Osteoblast (primary cell): Measurements from ENCODE around the gene LHFPL6. TPM values are rescaled to one million over a fixed set of nuclear protein-coding genes. Genes with fewer than 3 reads are reported as not detected.

Experiments
- DNase-seq: peaks from one replicate; pipeline ENCODE4 v3.0.0; 2011; ENCODE audit warnings: low spot score, mixed read lengths; ENCODE audit not compliant: insufficient read length; ENCODE audit errors: missing footprints
- H2AFZ ChIP-seq: 2 replicates; pipeline ENCODE4 v1.6.0; 2011; ENCODE audit warnings: mild to moderate bottlenecking, low read length
- H3K27ac ChIP-seq: 2 replicates; pipeline ENCODE4 v1.5.1; 2011; ENCODE audit warnings: mild to moderate bottlenecking, low read depth, low read length, moderate library complexity
- H3K27me3 ChIP-seq: 2 replicates; pipeline ENCODE4 v1.6.0; 2012; ENCODE audit warnings: mild to moderate bottlenecking, control low read depth, inconsistent platforms, low read length, moderate library complexity; ENCODE audit not compliant: insufficient read depth
- H3K36me3 ChIP-seq: 2 replicates; pipeline ENCODE4 v1.5.1; 2011; ENCODE audit warnings: mild to moderate bottlenecking, low read length, control low read depth, moderate library complexity; ENCODE audit not compliant: insufficient read depth
- H3K4me1 ChIP-seq: 2 replicates; pipeline ENCODE4 v1.5.1; 2011; ENCODE audit warnings: mild to moderate bottlenecking, low read length, control low read depth, moderate library complexity; ENCODE audit not compliant: insufficient read depth
- H3K4me2 ChIP-seq: 2 replicates; pipeline ENCODE4 v1.6.0; 2011; ENCODE audit warnings: mild to moderate bottlenecking, low read length; ENCODE audit not compliant: insufficient read depth
- H3K4me3 ChIP-seq: fragments of 200-600 bp; sonication (generic); 3 replicates; pipeline ENCODE4 v1.5.1; 2012; ENCODE audit warnings: mild to moderate bottlenecking, low read length, inconsistent platforms; ENCODE audit not compliant: insufficient read depth
- H3K79me2 ChIP-seq: 2 replicates; pipeline ENCODE4 v1.6.0; 2012; ENCODE audit warnings: mild to moderate bottlenecking, low read length, control low read depth, inconsistent platforms; ENCODE audit not compliant: insufficient read depth
- H3K9me3 ChIP-seq: 2 replicates; pipeline ENCODE4 v1.5.1; 2011; ENCODE audit warnings: low read depth, low read length, control low read depth
- H4K20me1 ChIP-seq: 2 replicates; pipeline ENCODE4 v1.6.0; 2012; ENCODE audit warnings: mild to moderate bottlenecking, low read length, control low read depth; ENCODE audit not compliant: insufficient read depth
- CTCF ChIP-seq: IDR thresholded peaks from 2 replicates; pipeline ENCODE4 v1.5.1; 2011; ENCODE audit warnings: mild to moderate bottlenecking, low read depth, low read length, moderate library complexity; ENCODE audit errors: extremely low read depth
- total RNA-seq: library from RNA; depleted of rRNA; stranded (reverse); fragments of >200 nt; gene quantifications from 2 replicates; pipeline ENCODE4 v1.2.3, GENCODE V29; 2012

The LHFPL6 gene
- total RNA-seq, 1 donor: 112 TPM

DNA sequence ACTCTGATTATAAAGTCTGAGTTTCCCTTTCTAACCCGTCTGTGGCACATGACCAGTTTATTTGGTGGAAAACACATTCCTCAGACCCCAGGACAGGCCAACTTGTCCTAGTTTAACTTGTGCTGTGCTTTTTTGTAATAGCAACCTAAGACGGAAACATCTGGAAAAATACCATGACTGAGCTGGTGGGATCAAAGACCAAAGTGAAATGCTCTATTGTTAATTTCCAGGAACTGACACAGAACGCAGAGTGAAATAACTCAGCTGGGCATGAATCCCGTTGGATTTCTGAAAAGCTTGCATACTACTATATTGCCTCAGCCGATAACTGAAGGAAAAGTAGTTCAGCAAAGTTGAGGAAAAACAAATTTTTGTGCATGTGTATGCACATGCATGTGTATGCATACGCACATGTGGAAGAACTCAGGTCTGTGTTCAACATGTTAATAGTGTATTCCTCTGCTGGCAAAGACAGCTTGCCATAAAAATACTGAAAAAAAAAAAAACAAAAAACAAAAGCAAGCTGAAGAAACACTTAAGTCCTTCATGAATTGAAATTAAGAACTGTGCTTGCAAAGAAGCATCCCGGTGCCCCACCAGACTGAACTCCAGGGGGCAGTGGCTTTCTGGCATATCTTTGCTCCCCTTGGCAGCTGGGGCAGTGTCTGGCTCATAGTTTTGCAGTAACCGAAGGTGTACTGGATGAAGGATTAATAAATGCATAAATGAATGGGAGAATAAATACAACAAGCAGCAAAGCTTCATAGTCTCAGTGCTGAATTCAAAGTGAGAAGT, 187.8 kb downstream of the LHFPL6 start:
- peaks cover 41% of the 10 kb centered on the region for H3K4me1 ChIP-seq
- H3K79me2 ChIP-seq: peaks cover 2% of the 10 kb centered on the region
- no peaks in the 10 kb centered on the region for H3K27me3 ChIP-seq
- peak; percentile 49 for DNase-seq
- no peaks in the 10 kb centered on the region for H3K36me3 ChIP-seq
- no peak overlapping the region for H3K27ac ChIP-seq
- TF ChIP-seq CTCF: peak; percentile 76
- no peaks in the 10 kb centered on the region for H4K20me1 ChIP-seq
- H3K4me2 ChIP-seq: peak overlapping the region; percentile 29
- no peak overlapping the region for H3K4me3 ChIP-seq
- H3K9me3 ChIP-seq: no peaks in the 10 kb centered on the region
- no peak overlapping the region for H2AFZ ChIP-seq

DNA sequence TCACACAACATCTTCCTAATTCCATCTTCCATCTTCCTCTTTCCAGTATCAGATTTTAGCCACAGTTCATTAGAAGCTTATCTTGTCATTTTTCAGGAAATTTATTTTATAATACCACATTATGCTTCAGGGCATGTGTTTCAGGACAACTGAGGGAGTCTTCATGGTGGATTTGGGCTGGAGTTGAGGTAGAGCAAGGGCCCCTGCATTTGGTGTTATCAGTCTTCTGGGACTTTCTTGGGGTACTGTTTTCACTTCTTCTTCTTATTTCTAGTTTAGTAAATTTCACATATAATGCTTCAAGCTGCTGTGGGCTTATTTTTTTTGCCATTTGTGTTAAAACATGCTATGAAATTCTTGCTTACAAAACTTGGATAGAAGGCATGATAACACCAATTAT, 188.7 kb downstream of the LHFPL6 start:
- Histone ChIP-seq H3K4me1 (peaks cover 50% of the 10 kb centered on the region), H3K9me3 (no peaks in the 10 kb centered on the region), H3K79me2 (peaks cover 2% of the 10 kb centered on the region), H3K27me3 (no peaks in the 10 kb centered on the region), H3K36me3 (no peaks in the 10 kb centered on the region), H3K4me3 (no peak overlapping the region), H4K20me1 (no peaks in the 10 kb centered on the region), H3K4me2 (no peak overlapping the region), H2AFZ (no peak overlapping the region), H3K27ac (no peak overlapping the region)
- TF ChIP-seq CTCF: no peak
- no peak for DNase-seq

GRCh38 chr13:39411511-39411910, 191.5 kb downstream of the LHFPL6 start:
- DNase-seq: no peak
- H3K4me2 ChIP-seq: peak overlapping the region; percentile 54
- H3K4me3 ChIP-seq: no peak overlapping the region
- H3K27ac ChIP-seq: peak overlapping the region; percentile 92
- H3K36me3 ChIP-seq: no peaks in the 10 kb centered on the region
- H2AFZ ChIP-seq: no peak overlapping the region
- H3K79me2 ChIP-seq: peaks cover 4% of the 10 kb centered on the region
- H3K9me3 ChIP-seq: no peaks in the 10 kb centered on the region
- no peaks in the 10 kb centered on the region for H4K20me1 ChIP-seq
- no peak for TF ChIP-seq CTCF
- H3K27me3 ChIP-seq: no peaks in the 10 kb centered on the region
- peaks cover 39% of the 10 kb centered on the region for H3K4me1 ChIP-seq

DNA sequence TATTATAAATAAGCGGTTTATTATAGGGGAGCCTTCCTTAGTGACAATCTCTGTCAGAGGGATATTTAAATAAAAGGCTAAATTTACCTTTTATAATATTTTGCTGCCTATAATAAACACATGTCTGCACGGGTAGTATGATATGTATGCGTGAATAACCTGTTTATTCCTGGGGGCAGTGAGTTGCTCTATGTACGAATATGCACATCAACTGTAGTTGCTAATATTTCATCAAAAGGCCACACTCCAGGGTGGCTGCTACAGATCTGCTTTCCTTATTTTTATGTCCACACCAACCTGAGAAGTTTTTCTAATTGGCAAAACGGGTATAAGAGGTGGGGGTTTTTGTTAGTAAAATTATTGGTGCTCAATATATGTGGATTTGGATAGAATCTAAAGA, 192.0 kb downstream of the LHFPL6 start:
- Histone ChIP-seq H3K4me1 (peaks cover 39% of the 10 kb centered on the region), H3K4me3 (no peak overlapping the region), H2AFZ (no peak overlapping the region), H3K79me2 (peaks cover 4% of the 10 kb centered on the region), H3K4me2 (peak overlapping the region; percentile 54), H3K27ac (peak overlapping the region; percentile 92), H4K20me1 (no peaks in the 10 kb centered on the region), H3K9me3 (no peaks in the 10 kb centered on the region), H3K36me3 (no peaks in the 10 kb centered on the region), H3K27me3 (no peaks in the 10 kb centered on the region)
- no peak for DNase-seq
- no peak for TF ChIP-seq CTCF
